Fibroblast of pulmonary artery (primary cell): ENCODE measurements around the gene FXYD2.

ENCODE experiments used
- DNase-seq: peaks from one replicate; pipeline ENCODE4 v3.0.0-alpha.2; 2010; ENCODE audit warnings: low read depth
- H3K4me3 ChIP-seq: replicated peaks from 2 replicates; pipeline ENCODE4 v1.5.1; 2011; ENCODE audit warnings: low read depth, mild to moderate bottlenecking, control low read depth, low read length, moderate library complexity
- CTCF ChIP-seq: IDR thresholded peaks from 2 replicates; pipeline ENCODE4 v1.5.1; 2011; ENCODE audit warnings: mild to moderate bottlenecking, control low read depth, low read length, inconsistent platforms; ENCODE audit errors: missing control alignments

FXYD2 gene

GRCh38 chr11:117857734-117858414, 33.3 kb upstream of the FXYD2 start:
- TF ChIP-seq CTCF, result no peak
- no peak overlapping the region for H3K4me3 ChIP-seq
- DNase-seq, result no peak

GRCh38 chr11:117855912-117856651, 31.5 kb upstream of the FXYD2 start:
- no peak for TF ChIP-seq CTCF
- no peak overlapping the region for H3K4me3 ChIP-seq
- no peak for DNase-seq

- no peak overlapping the region for H3K4me3 ChIP-seq
- DNase-seq, result no peak
- no peak for TF ChIP-seq CTCF
Measured at GRCh38 chr11:117855186-117855845, 30.8 kb upstream of the FXYD2 start.

GRCh38 chr11:117852309-117852708, 27.8 kb upstream of the FXYD2 start:
- no peak for TF ChIP-seq CTCF
- no peak for DNase-seq
- H3K4me3 ChIP-seq, result no peak overlapping the region

- peak; percentile 23 for DNase-seq
- H3K4me3 ChIP-seq, result no peak overlapping the region
- TF ChIP-seq CTCF, result no peak
Measured at GRCh38 chr11:117851852-117852251, 27.3 kb upstream of the FXYD2 start.

- peak; percentile 33 for DNase-seq
Measured at GRCh38 chr11:117851106-117851505, 26.6 kb upstream of the FXYD2 start.

More at GRCh38 chr11:117851106-117851505, 26.6 kb upstream of the FXYD2 start:
- no peak for TF ChIP-seq CTCF
- H3K4me3 ChIP-seq, result no peak overlapping the region
